Fibroblast of lung (primary cell): Measurements from ENCODE around the gene KLHL29.
A peak's percentile ranks its signal among the peaks of the same experiment; 100 is the strongest.

ENCODE experiments used
- EZH2 ChIP-seq: IDR thresholded peaks from 2 replicates; pipeline ENCODE4 v1.5.1; 2012; ENCODE audit warnings: low read length, control low read depth, mild to moderate bottlenecking; ENCODE audit errors: missing control alignments
- TF ChIP-seq, protein P1 (sequence below), 2 donors: IDR thresholded peaks in 1 of 2; conservative IDR thresholded peaks in 1 of 2; 1 replicate in 1 of 2; 2 replicates in 1 of 2; pipeline ENCODE4 v1.5.1; 2011 to 2012; ENCODE audit warnings: low read length in 2 of 2, control low read depth in 1 of 2, inconsistent platforms in 1 of 2, low read depth in 1 of 2, mild to moderate bottlenecking in 1 of 2

DNA sequence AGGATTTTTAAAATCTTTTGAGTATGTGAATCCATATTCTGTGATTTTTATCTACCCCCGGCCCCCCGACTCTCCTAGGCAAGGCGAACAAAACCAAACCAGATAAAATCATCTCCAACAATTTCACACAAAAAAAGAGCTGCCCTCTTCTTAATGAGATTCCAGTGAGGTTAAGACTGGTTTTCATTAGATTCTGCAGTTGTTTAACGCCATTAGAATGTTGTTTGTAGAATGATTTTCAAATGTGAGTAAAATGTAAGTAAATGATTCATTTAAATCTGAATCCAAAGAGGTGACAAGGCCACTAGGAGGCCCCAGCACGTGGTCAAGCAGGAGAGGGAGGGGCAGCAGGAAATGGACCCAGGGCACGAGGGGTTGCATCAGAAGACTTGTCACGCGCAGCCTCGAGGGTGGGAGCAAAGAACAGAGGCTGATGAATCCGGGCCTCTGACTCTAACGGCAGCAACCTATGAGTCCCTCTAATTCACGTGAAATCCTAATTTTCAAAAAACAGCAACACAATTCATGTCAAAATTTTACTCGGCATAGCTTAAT is 24.3 kb upstream of the KLHL29 start:
- TF ChIP-seq, protein P1, sequence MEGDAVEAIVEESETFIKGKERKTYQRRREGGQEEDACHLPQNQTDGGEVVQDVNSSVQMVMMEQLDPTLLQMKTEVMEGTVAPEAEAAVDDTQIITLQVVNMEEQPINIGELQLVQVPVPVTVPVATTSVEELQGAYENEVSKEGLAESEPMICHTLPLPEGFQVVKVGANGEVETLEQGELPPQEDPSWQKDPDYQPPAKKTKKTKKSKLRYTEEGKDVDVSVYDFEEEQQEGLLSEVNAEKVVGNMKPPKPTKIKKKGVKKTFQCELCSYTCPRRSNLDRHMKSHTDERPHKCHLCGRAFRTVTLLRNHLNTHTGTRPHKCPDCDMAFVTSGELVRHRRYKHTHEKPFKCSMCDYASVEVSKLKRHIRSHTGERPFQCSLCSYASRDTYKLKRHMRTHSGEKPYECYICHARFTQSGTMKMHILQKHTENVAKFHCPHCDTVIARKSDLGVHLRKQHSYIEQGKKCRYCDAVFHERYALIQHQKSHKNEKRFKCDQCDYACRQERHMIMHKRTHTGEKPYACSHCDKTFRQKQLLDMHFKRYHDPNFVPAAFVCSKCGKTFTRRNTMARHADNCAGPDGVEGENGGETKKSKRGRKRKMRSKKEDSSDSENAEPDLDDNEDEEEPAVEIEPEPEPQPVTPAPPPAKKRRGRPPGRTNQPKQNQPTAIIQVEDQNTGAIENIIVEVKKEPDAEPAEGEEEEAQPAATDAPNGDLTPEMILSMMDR (conservative IDR thresholded peaks at IDR 0.05 in 1 of 2, IDR thresholded peaks at IDR 0.05 in 1 of 2; ENCODE audit: low read depth in 1 of 2, low read length in 2 of 2): peak in 1 of 2 donors; percentile 13
- no peak for TF ChIP-seq EZH2
